Kidney (tissue), 14 donors: ENCODE measurements around the gene CIT. TPM values are rescaled to one million over a fixed set of nuclear protein-coding genes. Genes with fewer than 3 reads are reported as not detected.

Experiments used
- DNase-seq, 5 donors: peaks; one replicate each; pipeline ENCODE4 v3.0.0-alpha.2; 2013 to 2020
- FAIRE-seq: peaks from 2 replicates; lab custom pipeline; 2012; peaks lifted over from hg19 to GRCh38; lab: Jason Lieb, UNC
- H3K27ac ChIP-seq, 2 donors: one replicate each; pipeline ENCODE4 v1.7.0; 2013; ENCODE audit warnings: low read depth in 2 of 2, low read length in 2 of 2, inconsistent platforms in 1 of 2
- H3K27me3 ChIP-seq: one replicate; pipeline ENCODE4 v1.7.1; 2013; ENCODE audit warnings: low read length, inconsistent platforms; ENCODE audit not compliant: control insufficient read depth, insufficient read depth
- H3K36me3 ChIP-seq, 3 donors: one replicate each; pipeline versions ENCODE4 v1.7.0 to v1.7.1; 2013; ENCODE audit warnings: low read length in 3 of 3, control low read depth in 1 of 3, inconsistent platforms in 1 of 3; ENCODE audit not compliant: insufficient read depth in 3 of 3, control insufficient read depth in 2 of 3
- H3K4me1 ChIP-seq, 3 donors: one replicate each; pipeline versions ENCODE4 v1.7.0 to v1.7.1; 2013; ENCODE audit warnings: low read length in 3 of 3, inconsistent platforms in 1 of 3, low read depth in 1 of 3; ENCODE audit not compliant: control insufficient read depth in 2 of 3, insufficient read depth in 2 of 3
- H3K4me3 ChIP-seq, 3 donors: one replicate each; pipeline versions ENCODE4 v1.7.0 to v1.8.1; 2013; ENCODE audit warnings: low read length in 3 of 3, control low read depth in 1 of 3, inconsistent platforms in 1 of 3
- H3K9ac ChIP-seq, 3 donors: one replicate each; pipeline versions ENCODE4 v1.7.0 to v1.7.1; 2013; ENCODE audit warnings: low read length in 3 of 3, control low read depth in 1 of 3, inconsistent platforms in 1 of 3
- H3K9me3 ChIP-seq, 3 donors: one replicate each; pipeline versions ENCODE4 v1.7.0 to v1.7.1; 2013; ENCODE audit warnings: low read length in 3 of 3, control low read depth in 1 of 3, inconsistent platforms in 1 of 3; ENCODE audit not compliant: control insufficient read depth in 2 of 3, insufficient read depth in 1 of 3
- intact Hi-C: fragments of 100-400 bp; cut with DNase I; formaldehyde crosslinking; loops from one replicate; pipeline ENCODE4 v1.11.1; 2022
- polyA plus RNA-seq: library from polyadenylated mRNA; stranded (reverse); fragments of 350-450 nt; fragmentation: Illumina TruSeq; extraction: RNeasy Lipid Tissue Mini Kit (QIAGEN cat#74804); gene quantifications from one replicate; pipeline ENCODE4 v1.2.3, GENCODE V29; 2014; ENCODE audit warnings: low read depth, low replicate concordance; ENCODE audit not compliant: insufficient read depth
- total RNA-seq: library from RNA; stranded (reverse); fragmentation: NEBNext Ultra II Directional; extraction: Animal tissue kit (Norgen Biotek cat#: 25700); gene quantifications from one replicate; pipeline ENCODE4 v1.2.1, GENCODE V29; 2021
- TF ChIP-seq, protein P1 (sequence below): IDR thresholded peaks from 3 replicates; pipeline ENCODE4 v1.5.1; 2012; ENCODE audit warnings: mild to moderate bottlenecking, moderate library complexity, borderline replicate concordance; ENCODE audit not compliant: insufficient read depth; ENCODE audit errors: extremely low read depth
- donor health status: control.
- donor health status: control.
- donor health status: control.
- donor health status: control.
- donor health status: control.
- donor health status: DM: yes; HTN: yes; CAD: no.
- donor health status: Normal renal cell carcinoma (clear cell type).

The CIT gene
- total and polyA plus RNA-seq, 2 donors from 2014 or later = 3.0 to 81.6 TPM

DNA sequence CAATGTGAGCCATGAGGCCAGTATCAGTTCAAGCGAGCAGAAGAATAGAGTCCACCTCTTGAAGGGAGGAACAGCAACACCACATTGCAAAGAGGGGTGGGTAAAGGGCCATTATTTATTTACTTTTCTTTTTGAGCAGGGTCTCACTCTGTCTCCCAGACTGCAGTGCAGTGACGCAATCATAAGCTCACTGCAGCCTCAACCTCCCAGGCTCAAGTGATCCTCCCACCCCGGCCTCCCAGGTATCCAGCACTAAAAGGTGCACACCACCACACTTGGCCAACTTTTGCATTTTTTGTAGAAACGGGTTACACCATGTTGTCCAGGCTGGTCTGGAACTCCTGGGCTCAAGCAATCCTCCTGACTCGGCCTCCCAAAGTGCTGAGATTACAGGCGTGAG is 42.9 kb upstream of the CIT start:
- no peaks in the 10 kb centered on the region for H3K4me1 ChIP-seq
- DNase-seq (no peak), FAIRE-seq (no peak)
- H3K4me3 ChIP-seq = no peak overlapping the region
- no peak overlapping the region for H3K9ac ChIP-seq
- H3K27me3 ChIP-seq = no peaks in the 10 kb centered on the region
- H3K27ac ChIP-seq = no peak overlapping the region
- intact Hi-C loops = no loop called here
- TF ChIP-seq, protein P1, sequence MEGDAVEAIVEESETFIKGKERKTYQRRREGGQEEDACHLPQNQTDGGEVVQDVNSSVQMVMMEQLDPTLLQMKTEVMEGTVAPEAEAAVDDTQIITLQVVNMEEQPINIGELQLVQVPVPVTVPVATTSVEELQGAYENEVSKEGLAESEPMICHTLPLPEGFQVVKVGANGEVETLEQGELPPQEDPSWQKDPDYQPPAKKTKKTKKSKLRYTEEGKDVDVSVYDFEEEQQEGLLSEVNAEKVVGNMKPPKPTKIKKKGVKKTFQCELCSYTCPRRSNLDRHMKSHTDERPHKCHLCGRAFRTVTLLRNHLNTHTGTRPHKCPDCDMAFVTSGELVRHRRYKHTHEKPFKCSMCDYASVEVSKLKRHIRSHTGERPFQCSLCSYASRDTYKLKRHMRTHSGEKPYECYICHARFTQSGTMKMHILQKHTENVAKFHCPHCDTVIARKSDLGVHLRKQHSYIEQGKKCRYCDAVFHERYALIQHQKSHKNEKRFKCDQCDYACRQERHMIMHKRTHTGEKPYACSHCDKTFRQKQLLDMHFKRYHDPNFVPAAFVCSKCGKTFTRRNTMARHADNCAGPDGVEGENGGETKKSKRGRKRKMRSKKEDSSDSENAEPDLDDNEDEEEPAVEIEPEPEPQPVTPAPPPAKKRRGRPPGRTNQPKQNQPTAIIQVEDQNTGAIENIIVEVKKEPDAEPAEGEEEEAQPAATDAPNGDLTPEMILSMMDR = no peak
- H3K9me3 ChIP-seq = no peaks in the 10 kb centered on the region
- H3K36me3 ChIP-seq = no peaks in the 10 kb centered on the region

DNA sequence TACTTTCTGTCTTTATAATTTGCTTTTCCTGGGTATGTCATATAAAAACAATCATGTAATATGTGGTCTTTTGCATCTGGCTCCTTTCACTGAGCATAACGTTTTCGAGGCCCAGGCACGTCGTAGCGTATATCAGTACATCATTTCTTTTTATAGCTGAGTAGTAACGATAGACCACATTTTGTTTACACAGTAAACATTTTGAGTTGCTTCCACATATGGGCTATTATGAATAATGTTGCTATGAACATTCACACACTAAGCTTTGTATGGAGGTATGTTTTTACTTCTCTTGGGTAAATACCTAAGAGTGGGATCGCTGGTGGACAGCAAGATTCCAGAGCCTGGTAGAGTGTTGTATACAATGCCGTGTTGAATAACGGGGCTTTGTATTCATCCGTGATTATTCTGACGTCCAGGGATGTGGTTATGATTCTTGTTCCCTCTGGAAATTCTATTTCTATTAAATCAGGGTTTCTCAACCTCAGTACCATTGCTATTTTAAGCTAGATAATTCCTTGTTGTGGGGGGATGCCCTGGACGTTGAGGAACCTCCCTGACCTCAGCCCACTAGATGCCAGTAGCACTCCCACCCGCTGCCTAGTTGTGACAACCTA is 38.9 kb upstream of the CIT start:
- H3K27me3 ChIP-seq = no peaks in the 10 kb centered on the region
- no peak for FAIRE-seq

DNA sequence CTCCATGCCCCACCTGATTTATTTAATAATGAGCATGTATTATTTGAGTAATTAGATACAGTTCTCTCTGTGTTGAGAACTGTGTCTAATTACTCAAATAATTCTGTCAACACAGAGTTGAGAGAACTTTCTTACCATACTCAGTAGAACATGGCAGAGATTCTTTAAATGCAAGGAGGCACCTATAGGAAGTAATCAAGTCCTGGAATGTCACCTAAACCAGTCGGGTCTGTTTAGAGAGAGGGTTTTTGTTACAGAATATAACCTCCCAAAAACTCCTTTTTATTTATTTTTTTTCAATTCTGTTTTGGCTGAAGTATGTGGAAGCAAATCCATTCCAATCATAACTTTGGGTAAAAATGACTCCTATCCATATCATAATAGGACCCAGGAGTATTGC is 37.5 kb upstream of the CIT start:
- no peaks in the 10 kb centered on the region for H3K27me3 ChIP-seq
- DNase-seq = peak in 2 of 5 donors; percentile 25 to 39
- FAIRE-seq = no peak
- no peaks in the 10 kb centered on the region for H3K36me3 ChIP-seq
- intact Hi-C loops = no loop called here
- no peak overlapping the region for H3K27ac ChIP-seq
- peaks cover 0 to 3% (median 0%) of the 10 kb centered on the region in 3 donors for H3K4me1 ChIP-seq
- no peaks in the 10 kb centered on the region for H3K9me3 ChIP-seq
- TF ChIP-seq, protein P1 = no peak
- H3K9ac ChIP-seq = no peak overlapping the region
- no peak overlapping the region for H3K4me3 ChIP-seq

More for the DNA sequence above, 38.9 kb upstream of the CIT start:
- no peak overlapping the region for H3K27ac ChIP-seq
- H3K4me3 ChIP-seq = no peak overlapping the region
- peaks cover 0 to 3% (median 0%) of the 10 kb centered on the region in 3 donors for H3K4me1 ChIP-seq
- no peak overlapping the region for H3K9ac ChIP-seq
- TF ChIP-seq, protein P1 = no peak
- intact Hi-C loops = no loop called here
- no peaks in the 10 kb centered on the region for H3K36me3 ChIP-seq
- H3K9me3 ChIP-seq = no peaks in the 10 kb centered on the region
- DNase-seq = peak in 1 of 5 donors; percentile 24
